Measurements from ENCODE around the gene PMFBP1.

- TF ChIP-seq POLR2A (IDR thresholded peaks at IDR 0.05) (no peak), CTCF (IDR thresholded peaks at IDR 0.05) (no peak)
These were observed 38.1 kb upstream of the PMFBP1 start for GRCh38 chr16:72210072-72210471.

Measured in heart left ventricle (tissue), 13 donors.